DOHH2 (cell line): ENCODE data around the gene RRAS2.

Experiments
- H3F3A ChIP-seq: fragments of 200-600 bp; sonication (generic), shearing (Covaris generic); 2 replicates; pipeline ENCODE4 v1.6.0; 2016; ENCODE audit warnings: antibody characterized with exemption, mild to moderate bottlenecking; ENCODE audit not compliant: control insufficient read depth, insufficient read depth
- H3K27ac ChIP-seq: fragments of 200-600 bp; sonication (generic); 2 replicates; pipeline ENCODE4 v1.5.1; 2014; ENCODE audit warnings: low read depth, mild to moderate bottlenecking, low read length, moderate library complexity
- H3K27me3 ChIP-seq: fragments of 200-600 bp; sonication (generic); 2 replicates; pipeline ENCODE4 v1.6.1; 2014; ENCODE audit warnings: mild to moderate bottlenecking, low read length, mixed read lengths; ENCODE audit not compliant: control insufficient read depth
- H3K36me3 ChIP-seq: fragments of 200-600 bp; sonication (generic); 2 replicates; pipeline ENCODE4 v1.6.1; 2014; ENCODE audit warnings: mild to moderate bottlenecking, low read length, moderate library complexity, mixed read lengths; ENCODE audit not compliant: control insufficient read depth
- H3K4me1 ChIP-seq: fragments of 200-600 bp; sonication (generic); 2 replicates; pipeline ENCODE4 v1.6.1; 2014; ENCODE audit warnings: mild to moderate bottlenecking, low read length, mixed read lengths; ENCODE audit not compliant: control insufficient read depth
- H3K4me2 ChIP-seq: fragments of 200-600 bp; sonication (generic); 2 replicates; pipeline ENCODE4 v1.6.0; 2014; ENCODE audit warnings: mild to moderate bottlenecking, low read length, moderate library complexity
- H3K4me3 ChIP-seq: fragments of 200-600 bp; sonication (generic); 2 replicates; pipeline ENCODE4 v1.5.1; 2014; ENCODE audit warnings: mild to moderate bottlenecking, low read length, mixed read lengths
- H3K79me2 ChIP-seq: fragments of 200-600 bp; sonication (generic); 2 replicates; pipeline ENCODE4 v1.6.1; 2014; ENCODE audit warnings: mild to moderate bottlenecking, low read length, mixed read lengths; ENCODE audit not compliant: control insufficient read depth
- H3K9me2 ChIP-seq: fragments of 200-600 bp; sonication (generic); replicated peaks from 2 replicates; pipeline ENCODE4 v1.6.1; 2014; ENCODE audit warnings: mild to moderate bottlenecking, low read length, mixed read lengths; ENCODE audit not compliant: control insufficient read depth
- H3K9me3 ChIP-seq: fragments of 200-600 bp; sonication (generic); 2 replicates; pipeline ENCODE4 v1.6.1; 2014; ENCODE audit warnings: antibody characterized with exemption, low read length, mixed read lengths; ENCODE audit not compliant: control insufficient read depth, insufficient read depth
- H4K20me1 ChIP-seq: fragments of 200-600 bp; sonication (generic); 2 replicates; pipeline ENCODE4 v1.6.0; 2014; ENCODE audit warnings: low read depth, mild to moderate bottlenecking, antibody characterized with exemption, low read length, moderate library complexity; ENCODE audit not compliant: control insufficient read depth, insufficient read depth
- EZH2phosphoT487 ChIP-seq: fragments of 200-600 bp; sonication (generic); IDR thresholded peaks from 2 replicates; pipeline ENCODE4 v1.6.1; 2017; ENCODE audit warnings: borderline replicate concordance, mild to moderate bottlenecking, antibody characterized with exemption, low read length, moderate library complexity, mixed read lengths
- TF ChIP-seq, protein P1 (sequence below): fragments of 200-600 bp; sonication (generic); IDR thresholded peaks from one replicate; pipeline ENCODE4 v1.5.1; 2014; ENCODE audit warnings: antibody characterized with exemption, mild to moderate bottlenecking, low read depth, low read length; ENCODE audit not compliant: poor library complexity, severe bottlenecking

The RRAS2 gene

GRCh38 chr11:14244926-14245325, 114.1 kb downstream of the RRAS2 start:
- Histone ChIP-seq H3K4me2 (no peak overlapping the region), H3K79me2 (no peaks in the 10 kb centered on the region), H3K4me1 (no peaks in the 10 kb centered on the region), H3K27me3 (peaks cover 17% of the 10 kb centered on the region; the same call in 1 of the 2 replicates), H3K4me3 (no peak overlapping the region), H3K9me2 (no peaks in the 10 kb centered on the region), H3K27ac (no peak overlapping the region), H3F3A (no peaks in the 10 kb centered on the region), H3K36me3 (no peaks in the 10 kb centered on the region), H3K9me3 (no peaks in the 10 kb centered on the region), H4K20me1 (no peaks in the 10 kb centered on the region)
- TF ChIP-seq, protein P1, sequence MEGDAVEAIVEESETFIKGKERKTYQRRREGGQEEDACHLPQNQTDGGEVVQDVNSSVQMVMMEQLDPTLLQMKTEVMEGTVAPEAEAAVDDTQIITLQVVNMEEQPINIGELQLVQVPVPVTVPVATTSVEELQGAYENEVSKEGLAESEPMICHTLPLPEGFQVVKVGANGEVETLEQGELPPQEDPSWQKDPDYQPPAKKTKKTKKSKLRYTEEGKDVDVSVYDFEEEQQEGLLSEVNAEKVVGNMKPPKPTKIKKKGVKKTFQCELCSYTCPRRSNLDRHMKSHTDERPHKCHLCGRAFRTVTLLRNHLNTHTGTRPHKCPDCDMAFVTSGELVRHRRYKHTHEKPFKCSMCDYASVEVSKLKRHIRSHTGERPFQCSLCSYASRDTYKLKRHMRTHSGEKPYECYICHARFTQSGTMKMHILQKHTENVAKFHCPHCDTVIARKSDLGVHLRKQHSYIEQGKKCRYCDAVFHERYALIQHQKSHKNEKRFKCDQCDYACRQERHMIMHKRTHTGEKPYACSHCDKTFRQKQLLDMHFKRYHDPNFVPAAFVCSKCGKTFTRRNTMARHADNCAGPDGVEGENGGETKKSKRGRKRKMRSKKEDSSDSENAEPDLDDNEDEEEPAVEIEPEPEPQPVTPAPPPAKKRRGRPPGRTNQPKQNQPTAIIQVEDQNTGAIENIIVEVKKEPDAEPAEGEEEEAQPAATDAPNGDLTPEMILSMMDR, result no peak
- TF ChIP-seq EZH2phosphoT487, result no peak

- Histone ChIP-seq H3K36me3 (no peaks in the 10 kb centered on the region), H3K27me3 (peaks cover 12% of the 10 kb centered on the region; the same call in 1 of the 2 replicates), H3K79me2 (no peaks in the 10 kb centered on the region), H3K9me3 (no peaks in the 10 kb centered on the region), H4K20me1 (no peaks in the 10 kb centered on the region), H3K9me2 (no peaks in the 10 kb centered on the region), H3K4me1 (peaks cover under 1% of the 10 kb centered on the region), H3K27ac (no peak overlapping the region), H3K4me2 (no peak overlapping the region), H3F3A (no peaks in the 10 kb centered on the region), H3K4me3 (no peak overlapping the region)
- no peak for TF ChIP-seq EZH2phosphoT487
- TF ChIP-seq, protein P1, result no peak
These were observed 116.2 kb downstream of the RRAS2 start for GRCh38 chr11:14242733-14243132.

DNA sequence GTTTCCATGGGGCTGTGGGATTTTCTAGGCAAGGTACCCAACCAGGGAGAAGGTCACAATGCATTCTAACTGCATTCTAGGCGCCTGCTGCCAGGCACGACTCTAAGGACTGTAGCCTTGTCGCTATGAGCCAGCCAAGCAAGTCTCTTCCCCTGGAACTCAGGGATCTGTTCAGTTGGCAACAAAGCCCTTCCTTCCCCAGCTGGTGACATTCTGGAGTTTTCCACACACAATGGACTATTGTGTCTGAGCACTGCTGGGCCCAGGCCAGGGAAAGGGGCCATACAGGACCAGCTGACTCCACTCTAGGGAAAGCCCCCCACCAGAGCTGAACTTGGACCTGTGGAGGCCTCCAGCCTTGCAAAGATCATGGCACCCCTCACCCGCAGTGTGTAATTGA, 116.8 kb downstream of the RRAS2 start:
- Histone ChIP-seq H3K4me2 (no peak overlapping the region), H3K36me3 (no peaks in the 10 kb centered on the region), H3K27ac (no peak overlapping the region), H3K79me2 (no peaks in the 10 kb centered on the region), H3K9me3 (no peaks in the 10 kb centered on the region), H3K4me3 (no peak overlapping the region), H3K4me1 (peaks cover 6% of the 10 kb centered on the region), H3F3A (no peaks in the 10 kb centered on the region), H3K9me2 (no peaks in the 10 kb centered on the region), H3K27me3 (peaks cover 10% of the 10 kb centered on the region; the same call in 1 of the 2 replicates), H4K20me1 (no peaks in the 10 kb centered on the region)
- TF ChIP-seq, protein P1, result no peak
- no peak for TF ChIP-seq EZH2phosphoT487

- Histone ChIP-seq H3K27me3 (peaks cover 5% of the 10 kb centered on the region; the same call in 1 of the 2 replicates), H3K4me3 (no peak overlapping the region), H3K9me2 (no peaks in the 10 kb centered on the region), H3K4me1 (peaks cover 8% of the 10 kb centered on the region), H3F3A (no peaks in the 10 kb centered on the region), H4K20me1 (no peaks in the 10 kb centered on the region), H3K4me2 (no peak overlapping the region), H3K36me3 (no peaks in the 10 kb centered on the region), H3K79me2 (no peaks in the 10 kb centered on the region), H3K27ac (no peak overlapping the region), H3K9me3 (no peaks in the 10 kb centered on the region)
- TF ChIP-seq, protein P1, result no peak
- no peak for TF ChIP-seq EZH2phosphoT487
These were observed 118.0 kb downstream of the RRAS2 start for GRCh38 chr11:14240951-14241350.
